Breast epithelium (tissue), 3 donors: ENCODE data around the gene NECAB3.

Experiments
- CTCF ChIP-seq, 3 donors: fragments of 450-650 bp; IDR thresholded peaks; one replicate each; pipeline ENCODE4 v1.5.1; 2016 to 2017; ENCODE audit warnings: antibody characterized with exemption in 3 of 3, mild to moderate bottlenecking in 3 of 3, moderate library complexity in 3 of 3
- POLR2A ChIP-seq: fragments of 450-650 bp; IDR thresholded peaks from one replicate; pipeline ENCODE4 v1.6.1; 2016; ENCODE audit warnings: antibody characterized with exemption, mild to moderate bottlenecking, moderate library complexity
- POLR2AphosphoS5 ChIP-seq, 3 donors: sonication (generic); formaldehyde crosslinking; IDR thresholded peaks; one replicate each; pipeline ENCODE4 v1.6.1; 2017; ENCODE audit warnings: antibody characterized with exemption in 3 of 3

- no peak for TF ChIP-seq POLR2AphosphoS5 (IDR thresholded peaks at IDR 0.05)
- TF ChIP-seq CTCF (IDR thresholded peaks at IDR 0.05), result no peak
- TF ChIP-seq POLR2A, result no peak
Observed at GRCh38 chr20:33629533-33629932, 44.7 kb downstream of the NECAB3 start.
